MCF 10A (cell line): ENCODE data around the gene INTS14. TPM values are rescaled to one million over a fixed set of nuclear protein-coding genes. Genes with fewer than 3 reads are reported as not detected.
A peak's percentile ranks its signal among the peaks of the same experiment; 100 is the strongest.

ENCODE experiments used
- BruUV-seq: library from RNA; stranded (reverse); fragments of 400-500 nt; replicated peaks from 2 replicates; lab custom pipeline; 2021; lab: Mats Ljungman, UMichigan
- CTCF ChIA-PET: fragments of 300-600 bp; sonication (Branson Sonifier 250); formaldehyde crosslinking; extraction: SDS; loops from one replicate; lab custom pipeline; 2021; ENCODE audit warnings: antibody characterized with exemption, inconsistent platforms; lab: Yijun Ruan, JAX
- POLR2A ChIA-PET: fragments of 300-600, 350-650 bp; sonication (Branson Sonifier 250); formaldehyde crosslinking; extraction: SDS; loops from one replicate; lab custom pipeline; 2020; ENCODE audit warnings: antibody characterized with exemption, inconsistent platforms; lab: Yijun Ruan, JAX
- DNase-seq: peaks from one replicate; pipeline ENCODE4 v3.0.0-alpha.2; 2018; ENCODE audit not compliant: unreplicated experiment
- H3K27ac Mint-ChIP-seq: one replicate; pipeline ENCODE4 v1.8.0; 2022; ENCODE audit warnings: mild to moderate bottlenecking, low read depth, mixed read lengths; ENCODE audit not compliant: unreplicated experiment
- H3K27me3 Mint-ChIP-seq: one replicate; pipeline ENCODE4 v1.8.0; 2022; ENCODE audit warnings: mixed read lengths; ENCODE audit not compliant: insufficient read depth, unreplicated experiment
- H3K36me3 Mint-ChIP-seq: one replicate; pipeline ENCODE4 v1.8.0; 2022; ENCODE audit warnings: mild to moderate bottlenecking, moderate library complexity, mixed read lengths; ENCODE audit not compliant: insufficient read depth, unreplicated experiment
- H3K4me1 Mint-ChIP-seq: one replicate; pipeline ENCODE4 v1.8.0; 2022; ENCODE audit warnings: mixed read lengths; ENCODE audit not compliant: insufficient read depth, unreplicated experiment
- H3K4me3 Mint-ChIP-seq: one replicate; pipeline ENCODE4 v1.8.0; 2022; ENCODE audit warnings: mild to moderate bottlenecking, moderate library complexity, mixed read lengths; ENCODE audit not compliant: unreplicated experiment
- H3K9me3 Mint-ChIP-seq: one replicate; pipeline ENCODE4 v1.8.0; 2022; ENCODE audit warnings: mixed read lengths; ENCODE audit not compliant: unreplicated experiment
- CTCF ChIP-seq: fragments of 200-600 bp; IDR thresholded peaks from one replicate; pipeline ENCODE4 v1.8.0; 2022; ENCODE audit warnings: antibody characterized with exemption, mild to moderate bottlenecking; ENCODE audit not compliant: unreplicated experiment
- intact Hi-C: fragments of 100-400 bp; cut with micrococcal nuclease; formaldehyde crosslinking; loops from 2 replicates; pipeline ENCODE4 v1.14.1; 2022
- total RNA-seq: library from RNA; stranded (reverse); gene quantifications from 2 replicates; pipeline ENCODE4 v1.2.3, GENCODE V29; 2022

The INTS14 gene
- total RNA-seq, 1 experiment from 2014 or later, result 47.0 TPM

GRCh38 chr15:65583701-65584100 is 27.2 kb downstream of the INTS14 start:
- Mint-ChIP-seq H3K27me3 (no peaks in the 10 kb centered on the region), H3K4me1 (no peaks in the 10 kb centered on the region), H3K4me3 (no peak overlapping the region), H3K9me3 (no peaks in the 10 kb centered on the region), H3K27ac (no peak overlapping the region), H3K36me3 (peaks cover 81% of the 10 kb centered on the region)
- ChIA-PET CTCF (no interaction called here), POLR2A (no interaction called here)
- BruUV-seq, result no TSS peak
- intact Hi-C loops, result no loop called here
- TF ChIP-seq CTCF, result no peak
- no peak for DNase-seq

GRCh38 chr15:65580287-65580686 is 30.6 kb downstream of the INTS14 start:
- ChIA-PET POLR2A (interaction anchor here (1.1 kb wide), 1 partner anchor 10 kb away, joined by 4 read pairs; no protein-coding TSS in a partner anchor), CTCF (no interaction called here)
- peaks cover 82% of the 10 kb centered on the region for H3K36me3 Mint-ChIP-seq
- no peaks in the 10 kb centered on the region for H3K4me1 Mint-ChIP-seq
- no TSS peak for BruUV-seq
- TF ChIP-seq CTCF, result no peak
- H3K27me3 Mint-ChIP-seq, result no peaks in the 10 kb centered on the region
- no peak for DNase-seq
- intact Hi-C loops, result no loop called here
- no peaks in the 10 kb centered on the region for H3K9me3 Mint-ChIP-seq
- no peak overlapping the region for H3K4me3 Mint-ChIP-seq
- no peak overlapping the region for H3K27ac Mint-ChIP-seq

GRCh38 chr15:65579762-65580161 is 31.2 kb downstream of the INTS14 start:
- ChIA-PET POLR2A (interaction anchor here (1.1 to 1.3 kb wide), 4 partner anchors 11 to 31 kb away, joined by 3 to 4 read pairs (median 3); partner anchors contain the start of gene INTS14), CTCF (no interaction called here)
- intact Hi-C loops, result no loop called here
- DNase-seq, result no peak
- no peak for TF ChIP-seq CTCF
- Mint-ChIP-seq H3K27ac (no peak overlapping the region), H3K9me3 (no peaks in the 10 kb centered on the region), H3K4me1 (no peaks in the 10 kb centered on the region), H3K4me3 (no peak overlapping the region), H3K27me3 (no peaks in the 10 kb centered on the region), H3K36me3 (peaks cover 86% of the 10 kb centered on the region)
- BruUV-seq, result no TSS peak

GRCh38 chr15:65578904-65579728 is 31.8 kb downstream of the INTS14 start:
- no peaks in the 10 kb centered on the region for H3K27me3 Mint-ChIP-seq
- BruUV-seq, result TSS peak; percentile 65
- ChIA-PET CTCF (no interaction called here), POLR2A (interaction anchor here (1.1 to 1.3 kb wide), 4 partner anchors 12 to 32 kb away, joined by 3 to 4 read pairs (median 3); partner anchors contain the start of gene INTS14)
- H3K4me1 Mint-ChIP-seq, result no peaks in the 10 kb centered on the region
- no peak for TF ChIP-seq CTCF
- no peak for DNase-seq
- peaks cover 84% of the 10 kb centered on the region for H3K36me3 Mint-ChIP-seq
- H3K9me3 Mint-ChIP-seq, result no peaks in the 10 kb centered on the region
- H3K27ac Mint-ChIP-seq, result no peak overlapping the region
- intact Hi-C loops, result no loop called here
- no peak overlapping the region for H3K4me3 Mint-ChIP-seq
